Measurements from ENCODE around the gene NUP35. TPM values are rescaled to one million over a fixed set of nuclear protein-coding genes. Genes with fewer than 3 reads are reported as not detected.
"Not testable (repeated sequence)": the region's sequence is repeated elsewhere in the genome, so short reads cannot be mapped to it uniquely, and the experiment has no call there.

NUP35 gene
- total RNA-seq, 2 experiments from 2014 or later, result 18.8 to 21.3 TPM

DNA sequence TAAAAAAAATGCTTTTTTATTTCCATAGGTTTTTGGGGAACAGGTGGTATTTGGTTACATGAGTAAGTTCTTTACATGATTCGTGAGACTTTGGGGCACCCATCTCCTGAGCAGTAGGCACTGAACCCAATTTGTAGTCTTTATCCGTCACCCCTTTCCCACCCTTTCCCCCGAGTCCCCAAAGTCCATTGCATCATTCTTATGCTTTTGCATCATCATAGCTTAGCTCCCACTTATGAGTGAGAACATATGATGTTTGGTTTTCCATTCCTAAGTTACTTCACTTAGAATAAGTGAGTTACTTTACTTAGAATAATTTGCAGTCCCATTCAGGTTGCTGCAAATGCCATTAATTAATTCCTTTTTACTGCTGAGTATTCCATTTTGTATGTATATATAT, 28.0 kb downstream of the NUP35 start:
- DNase-seq; CTCF ChIA-PET; H3K4me3 Mint-ChIP-seq; H3K27me3 Mint-ChIP-seq (ENCODE audit: low read depth); H3K4me1 Mint-ChIP-seq (ENCODE audit: low read depth); H3K27ac Mint-ChIP-seq; H3K9me3 Mint-ChIP-seq (ENCODE audit: insufficient read depth); ATAC-seq: not testable (repeated sequence)
- peaks cover 59% of the 10 kb centered on the region for H3K36me3 Mint-ChIP-seq (ENCODE audit: low read depth)
- POLR2A ChIA-PET, result interaction anchor here (0.7 kb wide), 1 partner anchor 19 kb away, joined by 5 read pairs; no protein-coding TSS in a partner anchor

GRCh38 chr2:183153967-183154366, 29.7 kb downstream of the NUP35 start:
- ATAC-seq (no peak), DNase-seq (no peak)
- Mint-ChIP-seq H3K4me3 (no peak overlapping the region), H3K27me3 (ENCODE audit: low read depth) (no peaks in the 10 kb centered on the region), H3K9me3 (ENCODE audit: insufficient read depth) (no peaks in the 10 kb centered on the region), H3K27ac (no peak overlapping the region), H3K4me1 (ENCODE audit: low read depth) (peaks cover 3% of the 10 kb centered on the region), H3K36me3 (ENCODE audit: low read depth) (peaks cover 51% of the 10 kb centered on the region)
- ChIA-PET CTCF (no interaction called here), POLR2A (no interaction called here)

GRCh38 chr2:183154772-183155171, 30.5 kb downstream of the NUP35 start:
- H3K4me1 Mint-ChIP-seq (ENCODE audit: low read depth); DNase-seq; ATAC-seq; H3K4me3 Mint-ChIP-seq; H3K27ac Mint-ChIP-seq; POLR2A ChIA-PET; H3K27me3 Mint-ChIP-seq (ENCODE audit: low read depth); H3K9me3 Mint-ChIP-seq (ENCODE audit: insufficient read depth); CTCF ChIA-PET: not testable (repeated sequence)
- peaks cover 55% of the 10 kb centered on the region for H3K36me3 Mint-ChIP-seq (ENCODE audit: low read depth)

GRCh38 chr2:183157131-183157530, 32.9 kb downstream of the NUP35 start:
- CTCF ChIA-PET, result no interaction called here
- Mint-ChIP-seq H3K36me3 (ENCODE audit: low read depth) (peaks cover 56% of the 10 kb centered on the region), H3K9me3 (ENCODE audit: insufficient read depth) (no peaks in the 10 kb centered on the region), H3K27me3 (ENCODE audit: low read depth) (no peaks in the 10 kb centered on the region), H3K27ac (no peak overlapping the region), H3K4me3 (no peak overlapping the region), H3K4me1 (ENCODE audit: low read depth) (no peaks in the 10 kb centered on the region)
- no peak for DNase-seq
- POLR2A ChIA-PET, result no interaction called here
- no peak for ATAC-seq

- DNase-seq (no peak), ATAC-seq (no peak)
- CTCF ChIA-PET, result no interaction called here
- Mint-ChIP-seq H3K9me3 (ENCODE audit: insufficient read depth) (peaks cover 9% of the 10 kb centered on the region), H3K36me3 (ENCODE audit: low read depth) (peaks cover 62% of the 10 kb centered on the region), H3K27ac (no peak overlapping the region), H3K4me3 (no peak overlapping the region), H3K27me3 (ENCODE audit: low read depth) (no peaks in the 10 kb centered on the region), H3K4me1 (ENCODE audit: low read depth) (no peaks in the 10 kb centered on the region)
- POLR2A ChIA-PET, result no interaction called here
Observed at GRCh38 chr2:183162362-183162761, 38.1 kb downstream of the NUP35 start.

- ChIA-PET POLR2A (interaction anchor here (1.0 kb wide), 1 partner anchor 39 kb away, joined by 3 read pairs; no protein-coding TSS in a partner anchor), CTCF (no interaction called here)
- ATAC-seq (no peak), DNase-seq (no peak)
- no peak overlapping the region for H3K27ac Mint-ChIP-seq
- H3K36me3 Mint-ChIP-seq (ENCODE audit: low read depth), result peaks cover 68% of the 10 kb centered on the region
- no peaks in the 10 kb centered on the region for H3K27me3 Mint-ChIP-seq (ENCODE audit: low read depth)
- no peaks in the 10 kb centered on the region for H3K4me1 Mint-ChIP-seq (ENCODE audit: low read depth)
- peaks cover 9% of the 10 kb centered on the region for H3K9me3 Mint-ChIP-seq (ENCODE audit: insufficient read depth)
- no peak overlapping the region for H3K4me3 Mint-ChIP-seq
Observed at GRCh38 chr2:183163821-183164649, 39.8 kb downstream of the NUP35 start.

DNA sequence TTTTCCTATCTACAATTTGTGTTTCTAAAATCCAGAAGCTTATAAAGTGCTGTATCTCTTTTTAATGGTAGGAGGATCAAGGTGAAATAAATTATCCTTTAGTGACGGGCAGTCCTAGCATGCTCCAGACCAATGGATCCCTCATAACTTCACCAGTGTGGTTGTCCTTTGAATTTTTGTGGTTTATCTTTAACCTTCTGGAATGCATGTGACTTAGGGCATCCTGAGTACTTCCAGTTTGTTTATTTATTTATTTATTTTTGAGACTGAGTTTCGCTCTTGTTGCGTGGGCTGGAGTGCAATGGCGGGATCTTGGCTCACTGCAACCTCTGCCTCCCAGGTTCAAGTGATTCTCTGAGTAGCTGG, 40.4 kb downstream of the NUP35 start:
- Mint-ChIP-seq H3K4me3 (no peak overlapping the region), H3K27me3 (ENCODE audit: low read depth) (no peaks in the 10 kb centered on the region), H3K4me1 (ENCODE audit: low read depth) (no peaks in the 10 kb centered on the region), H3K9me3 (ENCODE audit: insufficient read depth) (peaks cover 9% of the 10 kb centered on the region), H3K27ac (no peak overlapping the region), H3K36me3 (ENCODE audit: low read depth) (peaks cover 66% of the 10 kb centered on the region)
- ChIA-PET CTCF (no interaction called here), POLR2A (interaction anchor here (1.0 kb wide), 1 partner anchor 40 kb away, joined by 3 read pairs; no protein-coding TSS in a partner anchor)
- ATAC-seq (no peak), DNase-seq (no peak)

GRCh38 chr2:183166210-183166609, 42.0 kb downstream of the NUP35 start:
- Mint-ChIP-seq H3K27ac (no peak overlapping the region), H3K27me3 (ENCODE audit: low read depth) (no peaks in the 10 kb centered on the region), H3K4me3 (no peak overlapping the region), H3K36me3 (ENCODE audit: low read depth) (peaks cover 63% of the 10 kb centered on the region), H3K4me1 (ENCODE audit: low read depth) (peaks cover 6% of the 10 kb centered on the region), H3K9me3 (ENCODE audit: insufficient read depth) (peaks cover 9% of the 10 kb centered on the region)
- ChIA-PET CTCF (no interaction called here), POLR2A (no interaction called here)
- DNase-seq (no peak), ATAC-seq (no peak)

GRCh38 chr2:183166976-183167375, 42.7 kb downstream of the NUP35 start:
- DNase-seq; H3K27ac Mint-ChIP-seq; H3K27me3 Mint-ChIP-seq (ENCODE audit: low read depth); H3K4me1 Mint-ChIP-seq (ENCODE audit: low read depth); ATAC-seq; POLR2A ChIA-PET; H3K4me3 Mint-ChIP-seq; H3K9me3 Mint-ChIP-seq (ENCODE audit: insufficient read depth); CTCF ChIA-PET: not testable (repeated sequence)
- peaks cover 61% of the 10 kb centered on the region for H3K36me3 Mint-ChIP-seq (ENCODE audit: low read depth)

- Mint-ChIP-seq H3K27ac (no peak overlapping the region), H3K36me3 (ENCODE audit: low read depth) (peaks cover 49% of the 10 kb centered on the region), H3K4me3 (no peak overlapping the region), H3K9me3 (ENCODE audit: insufficient read depth) (peaks cover 19% of the 10 kb centered on the region), H3K4me1 (ENCODE audit: low read depth) (peaks cover 6% of the 10 kb centered on the region), H3K27me3 (ENCODE audit: low read depth) (no peaks in the 10 kb centered on the region)
- POLR2A ChIA-PET, result no interaction called here
- CTCF ChIA-PET, result no interaction called here
- no peak for DNase-seq
- no peak for ATAC-seq
Observed at GRCh38 chr2:183172220-183172887, 48.1 kb downstream of the NUP35 start.

- no peak overlapping the region for H3K4me3 Mint-ChIP-seq
- peaks cover 83% of the 10 kb centered on the region for H3K36me3 Mint-ChIP-seq (ENCODE audit: low read depth)
- peaks cover 47% of the 10 kb centered on the region for H3K9me3 Mint-ChIP-seq (ENCODE audit: insufficient read depth)
- no peak for DNase-seq
- H3K27me3 Mint-ChIP-seq (ENCODE audit: low read depth), result no peaks in the 10 kb centered on the region
- POLR2A ChIA-PET, result no interaction called here
- CTCF ChIA-PET, result no interaction called here
- ATAC-seq, result no peak
- H3K27ac Mint-ChIP-seq, result no peak overlapping the region
- no peaks in the 10 kb centered on the region for H3K4me1 Mint-ChIP-seq (ENCODE audit: low read depth)
Observed at GRCh38 chr2:183179156-183179555, 54.9 kb downstream of the NUP35 start.

DNA sequence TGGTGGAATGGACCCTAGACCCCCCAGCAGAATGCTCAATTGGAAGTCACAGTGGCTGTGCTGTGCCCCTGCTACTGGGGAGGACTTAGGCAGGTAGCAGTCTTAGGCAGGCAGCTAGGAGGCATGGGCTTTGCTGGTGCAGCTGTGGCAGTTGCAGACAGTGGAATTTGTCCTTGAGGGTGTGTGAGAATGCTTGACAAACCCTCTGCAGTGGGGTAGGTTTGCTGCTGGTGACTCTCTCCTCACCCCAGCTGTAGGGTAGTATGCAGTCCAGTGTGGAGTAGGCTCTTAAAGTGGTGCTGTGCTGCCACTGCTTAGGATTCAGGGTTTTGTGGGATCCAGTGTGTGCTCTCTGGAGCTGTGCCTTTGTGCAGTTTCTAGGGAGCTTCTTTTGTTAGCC, 61.3 kb downstream of the NUP35 start:
- POLR2A ChIA-PET, result no interaction called here
- CTCF ChIA-PET, result no interaction called here
- Mint-ChIP-seq H3K27me3 (ENCODE audit: low read depth) (no peaks in the 10 kb centered on the region), H3K9me3 (ENCODE audit: insufficient read depth) (peaks cover 19% of the 10 kb centered on the region), H3K4me3 (no peak overlapping the region), H3K36me3 (ENCODE audit: low read depth) (peaks cover 67% of the 10 kb centered on the region), H3K27ac (no peak overlapping the region), H3K4me1 (ENCODE audit: low read depth) (no peaks in the 10 kb centered on the region)
- DNase-seq (no peak), ATAC-seq (no peak)

Data from activated CD8-positive, alpha-beta T cell treated with anti-CD3 and anti-CD28 coated beads, Interleukin-2, amount 10 ng/mL, durations not matched to agents 7 days and 5 days (primary cell).